ENCODE data around the gene PDAP1.

- TF ChIP-seq CTCF (IDR thresholded peaks at IDR 0.05) (no peak), POLR2AphosphoS5 (IDR thresholded peaks at IDR 0.05) (no peak)
Measured at GRCh38 chr7:99355098-99355497, 53.3 kb downstream of the PDAP1 start.
